Measurements from ENCODE around the gene SLC25A19.
"Not testable (repeated sequence)": the region's sequence is repeated elsewhere in the genome, so short reads cannot be mapped to it uniquely, and the experiment has no call there.

Gene SLC25A19

DNA sequence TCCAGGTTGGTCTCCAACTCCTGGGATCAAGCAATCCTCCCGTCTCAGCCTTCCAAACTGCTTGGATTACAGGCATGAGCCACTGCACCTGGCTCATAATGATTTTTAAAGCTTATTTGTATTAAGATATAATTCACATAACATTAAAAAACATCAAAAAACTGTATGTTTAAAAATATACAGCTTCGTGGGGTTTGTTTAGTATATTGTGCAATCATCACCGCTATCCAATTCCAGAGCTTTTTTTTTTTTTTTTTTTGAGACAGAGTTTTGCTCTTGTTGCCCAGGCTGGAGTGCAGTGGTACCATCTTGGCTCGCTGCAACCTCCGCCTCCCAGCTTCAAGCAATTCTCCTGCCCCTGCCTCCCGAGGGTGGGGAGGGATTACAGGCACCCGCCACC, 11.0 kb upstream of the SLC25A19 start:
- no peaks in the 10 kb centered on the region for H3K9me3 ChIP-seq (ENCODE audit: control insufficient read depth in 1 of 2, low read length in 2 of 2)
- no peak overlapping the region for H3K27ac ChIP-seq (ENCODE audit: low read length)
- H3K36me3 ChIP-seq (ENCODE audit: control insufficient read depth in 1 of 2, insufficient read depth in 2 of 2, low read length in 2 of 2): no peaks in the 10 kb centered on the region
- H3K27me3 ChIP-seq (ENCODE audit: low read depth, low read length): no peaks in the 10 kb centered on the region
- H3K4me3 ChIP-seq (ENCODE audit: low read depth in 1 of 2, low read length in 2 of 2): no peak overlapping the region
- peaks cover 0 to 5% of the 10 kb centered on the region in 2 donors for H3K4me1 ChIP-seq (ENCODE audit: control insufficient read depth in 1 of 2, insufficient read depth in 2 of 2, low read length in 2 of 2)

DNA sequence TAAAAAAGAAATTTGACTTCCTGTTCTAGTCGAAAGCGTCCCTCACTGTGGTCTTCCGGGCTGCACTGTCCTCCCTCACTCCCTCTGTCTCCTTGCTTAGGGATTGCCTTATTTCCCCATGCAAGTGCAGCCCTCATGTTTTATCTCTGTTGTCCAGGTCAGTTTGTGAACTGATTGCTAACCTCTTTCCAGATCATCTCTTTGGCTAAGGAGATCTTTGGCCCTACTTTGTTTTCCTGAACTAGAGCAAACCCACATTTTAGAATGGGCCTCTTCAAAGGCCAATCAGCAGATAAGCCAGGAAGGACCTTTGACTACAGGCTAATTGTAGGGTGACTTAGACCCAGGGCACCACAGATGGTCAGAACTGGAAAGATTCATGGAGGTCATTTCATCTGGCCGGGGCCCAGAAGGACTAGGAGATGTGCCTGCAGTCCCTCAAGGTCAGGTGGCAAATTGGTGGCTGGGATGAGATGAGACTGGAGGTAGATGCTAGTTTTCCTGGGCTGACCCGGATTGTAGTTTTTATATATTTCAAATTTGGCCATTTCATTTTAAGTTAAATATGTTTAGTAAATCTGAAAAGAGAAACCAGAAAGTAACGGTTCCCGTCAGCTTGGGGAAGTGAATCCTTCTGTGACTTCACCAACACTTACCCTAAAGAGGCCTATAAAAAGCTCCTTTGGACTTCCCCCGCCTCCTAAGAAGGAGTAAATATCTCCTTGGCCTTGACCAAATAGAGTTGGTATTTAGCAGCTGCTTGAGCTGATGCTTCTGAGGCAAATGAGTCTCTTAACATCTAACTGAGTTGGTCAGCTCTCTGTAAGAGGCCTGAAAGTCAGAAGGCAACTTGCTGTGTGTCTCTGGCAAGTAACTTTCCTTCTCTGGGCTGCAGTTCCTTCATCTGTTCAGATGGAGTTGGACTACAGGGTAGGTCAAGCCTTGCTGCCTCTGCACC, 6.2 kb upstream of the SLC25A19 start:
- Histone ChIP-seq H3K27me3 (ENCODE audit: low read depth, low read length) (no peaks in the 10 kb centered on the region), H3K27ac (ENCODE audit: low read length) (peak overlapping the region; percentile 95), H3K9me3 (ENCODE audit: control insufficient read depth in 1 of 2, low read length in 2 of 2) (no peaks in the 10 kb centered on the region), H3K4me1 (ENCODE audit: control insufficient read depth in 1 of 2, insufficient read depth in 2 of 2, low read length in 2 of 2) (peaks cover 0 to 6% of the 10 kb centered on the region in 2 donors), H3K36me3 (ENCODE audit: control insufficient read depth in 1 of 2, insufficient read depth in 2 of 2, low read length in 2 of 2) (no peaks in the 10 kb centered on the region), H3K4me3 (ENCODE audit: low read depth in 1 of 2, low read length in 2 of 2) (no peak overlapping the region)

DNA sequence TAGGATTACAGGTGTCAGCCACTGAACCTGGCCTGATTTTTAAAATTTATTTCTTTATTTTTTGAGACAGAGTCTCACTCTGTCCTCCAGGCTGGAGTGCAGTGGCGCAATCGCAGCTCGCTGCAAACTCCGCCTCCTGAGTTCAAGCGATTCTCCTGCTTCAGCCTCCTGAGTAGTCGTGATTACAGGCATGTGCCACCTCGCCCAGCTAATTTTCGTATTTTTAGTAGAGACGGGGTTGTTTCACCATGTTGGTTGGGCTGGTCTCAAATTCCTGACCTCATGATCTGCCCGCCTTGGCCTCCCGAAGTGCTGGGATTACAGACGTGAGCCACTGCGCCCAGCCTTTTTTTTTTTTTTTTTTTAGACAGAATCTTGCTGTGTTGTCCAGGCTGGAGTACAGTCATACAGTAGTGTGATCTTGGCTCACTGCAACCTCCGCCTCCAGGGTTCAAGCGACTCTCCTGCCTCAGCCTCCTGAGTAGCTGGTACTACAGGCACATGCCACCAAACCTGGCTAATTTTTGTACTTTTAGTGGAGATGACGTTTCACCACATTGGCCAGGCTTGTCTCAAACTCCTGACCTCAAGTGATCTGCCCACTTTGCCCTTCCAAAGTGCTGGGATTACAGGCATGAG, 3.7 kb upstream of the SLC25A19 start:
- not testable (repeated sequence) for H3K4me1 ChIP-seq (ENCODE audit: control insufficient read depth in 1 of 2, insufficient read depth in 2 of 2, low read length in 2 of 2); H3K27ac ChIP-seq (ENCODE audit: low read length); H3K9me3 ChIP-seq (ENCODE audit: control insufficient read depth in 1 of 2, low read length in 2 of 2); H3K27me3 ChIP-seq (ENCODE audit: low read depth, low read length); H3K4me3 ChIP-seq (ENCODE audit: low read depth in 1 of 2, low read length in 2 of 2); H3K36me3 ChIP-seq (ENCODE audit: control insufficient read depth in 1 of 2, insufficient read depth in 2 of 2, low read length in 2 of 2)

DNA sequence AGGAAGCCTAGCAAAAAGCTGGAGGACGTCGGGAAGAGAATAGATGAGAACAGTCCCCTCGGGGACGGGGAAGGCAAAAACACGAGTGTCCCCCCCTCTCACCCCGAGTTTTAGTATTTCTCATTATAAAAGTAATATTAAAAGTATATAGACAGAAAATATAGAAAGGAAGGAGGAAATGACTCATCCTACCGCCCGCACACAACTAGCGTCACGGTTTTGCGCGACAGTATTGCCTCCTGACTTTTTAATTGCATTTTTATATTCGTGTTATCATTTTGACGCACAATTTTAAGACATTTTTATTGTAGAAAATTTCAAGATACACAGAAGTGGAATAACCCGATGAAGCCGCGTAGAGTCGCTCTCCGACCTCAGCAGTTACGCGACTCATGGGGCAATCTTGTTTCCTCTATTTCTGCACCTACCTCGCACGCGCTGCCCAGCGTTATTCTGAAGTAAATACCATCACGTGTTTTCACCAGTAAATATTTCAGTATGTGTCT, 652 bp upstream of the SLC25A19 start:
- Histone ChIP-seq H3K9me3 (ENCODE audit: control insufficient read depth in 1 of 2, low read length in 2 of 2) (no peaks in the 10 kb centered on the region), H3K4me1 (ENCODE audit: control insufficient read depth in 1 of 2, insufficient read depth in 2 of 2, low read length in 2 of 2) (peaks cover 0 to 7% of the 10 kb centered on the region in 2 donors), H3K27me3 (ENCODE audit: low read depth, low read length) (no peaks in the 10 kb centered on the region), H3K4me3 (ENCODE audit: low read depth in 1 of 2, low read length in 2 of 2) (peak overlapping the region; percentile 84 to 95), H3K36me3 (ENCODE audit: control insufficient read depth in 1 of 2, insufficient read depth in 2 of 2, low read length in 2 of 2) (no peaks in the 10 kb centered on the region), H3K27ac (ENCODE audit: low read length) (peak overlapping the region; percentile 93)

DNA sequence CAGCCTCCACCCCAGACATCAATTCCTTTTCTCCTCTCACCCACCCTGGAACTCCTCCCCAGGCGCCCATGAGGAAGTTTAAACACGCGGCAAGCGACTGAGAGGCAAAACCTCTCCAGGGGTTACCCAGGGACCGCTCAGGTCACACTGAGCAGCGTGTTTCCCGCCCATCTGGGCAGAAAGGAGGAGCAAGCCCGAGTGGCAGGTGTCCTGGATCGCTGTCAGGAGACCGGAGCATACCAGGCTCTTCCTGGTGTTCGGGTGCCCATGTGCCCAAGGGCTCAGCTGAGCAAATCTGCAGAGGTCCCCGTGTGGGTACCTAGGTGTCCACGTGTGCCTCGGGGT, 491 bp downstream of the SLC25A19 start:
- H3K4me1 ChIP-seq (ENCODE audit: control insufficient read depth in 1 of 2, insufficient read depth in 2 of 2, low read length in 2 of 2): peaks cover 0 to 7% of the 10 kb centered on the region in 2 donors
- peak overlapping the region; percentile 63 for H3K27ac ChIP-seq (ENCODE audit: low read length)
- H3K27me3 ChIP-seq (ENCODE audit: low read depth, low read length): no peaks in the 10 kb centered on the region
- H3K4me3 ChIP-seq (ENCODE audit: low read depth in 1 of 2, low read length in 2 of 2): peak overlapping the region; percentile 84 to 95
- H3K36me3 ChIP-seq (ENCODE audit: control insufficient read depth in 1 of 2, insufficient read depth in 2 of 2, low read length in 2 of 2): no peaks in the 10 kb centered on the region
- no peaks in the 10 kb centered on the region for H3K9me3 ChIP-seq (ENCODE audit: control insufficient read depth in 1 of 2, low read length in 2 of 2)

DNA sequence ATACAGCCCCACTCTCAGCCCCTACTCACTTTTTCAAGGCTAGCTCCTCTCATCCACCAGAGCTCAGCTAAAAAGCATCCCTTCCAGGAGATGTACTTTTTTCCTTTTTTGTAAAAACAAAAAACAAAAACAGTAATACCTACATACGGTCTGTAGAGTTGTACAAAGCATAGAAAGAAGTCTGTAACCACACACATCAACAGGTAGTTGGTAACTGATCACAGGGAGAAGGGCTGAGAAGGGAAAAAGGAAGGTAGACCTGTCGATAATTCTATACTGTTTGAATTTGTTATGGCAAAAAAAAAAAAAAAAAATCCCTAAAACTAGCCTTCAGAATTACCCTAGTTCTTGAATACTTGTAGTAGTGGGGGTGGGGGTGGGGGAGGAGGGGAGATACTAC, 874 bp downstream of the SLC25A19 start:
- Histone ChIP-seq H3K9me3 (ENCODE audit: control insufficient read depth in 1 of 2, low read length in 2 of 2) (no peaks in the 10 kb centered on the region), H3K36me3 (ENCODE audit: control insufficient read depth in 1 of 2, insufficient read depth in 2 of 2, low read length in 2 of 2) (peaks cover 0 to 2% of the 10 kb centered on the region in 2 donors), H3K4me3 (ENCODE audit: low read depth in 1 of 2, low read length in 2 of 2) (peak overlapping the region; percentile 84 to 95), H3K4me1 (ENCODE audit: control insufficient read depth in 1 of 2, insufficient read depth in 2 of 2, low read length in 2 of 2) (peaks cover 0 to 7% of the 10 kb centered on the region in 2 donors), H3K27me3 (ENCODE audit: low read depth, low read length) (no peaks in the 10 kb centered on the region), H3K27ac (ENCODE audit: low read length) (peak overlapping the region; percentile 63)

DNA sequence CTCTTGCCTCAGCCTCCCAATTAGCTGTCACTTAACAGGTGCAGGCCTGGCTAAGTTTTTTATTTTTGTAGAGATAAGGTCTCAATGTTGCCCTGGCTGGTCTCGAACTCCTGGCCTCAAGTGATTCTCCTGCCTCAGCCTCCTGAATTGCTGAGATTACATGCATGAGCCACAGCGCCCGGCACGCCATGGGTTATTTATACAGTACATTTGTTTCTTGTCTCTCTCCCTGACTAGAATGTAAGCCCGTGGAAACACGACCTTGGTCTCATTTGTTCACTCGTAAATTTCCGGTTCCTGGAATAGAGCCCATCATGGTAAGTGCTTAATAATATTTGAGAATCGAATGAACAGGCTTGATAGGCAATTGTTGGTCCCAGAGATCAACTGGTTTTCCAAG, 2.0 kb downstream of the SLC25A19 start:
- no peak overlapping the region for H3K4me3 ChIP-seq (ENCODE audit: low read depth in 1 of 2, low read length in 2 of 2)

DNA sequence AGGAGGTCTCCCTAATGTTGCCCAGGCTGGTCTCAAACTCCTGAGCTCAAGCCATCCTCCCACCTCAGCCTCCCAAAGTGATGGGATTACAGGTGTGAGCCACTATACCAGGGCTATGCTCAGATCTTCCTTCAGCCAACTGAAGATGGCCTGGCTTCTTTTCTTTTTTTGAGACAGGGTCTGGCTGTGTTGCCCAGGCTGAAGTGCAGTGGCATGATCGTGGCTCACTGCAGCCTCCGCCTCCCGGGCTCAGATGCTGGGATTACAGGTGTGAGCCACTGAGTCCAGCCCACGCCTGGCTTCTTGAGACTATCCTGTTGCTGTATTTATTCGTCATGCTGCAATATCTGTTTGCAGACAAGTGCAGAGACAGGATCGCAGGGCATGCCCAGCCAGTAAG, 4.1 kb downstream of the SLC25A19 start:
- Histone ChIP-seq H3K4me3 (ENCODE audit: low read depth in 1 of 2, low read length in 2 of 2) (no peak overlapping the region), H3K4me1 (ENCODE audit: control insufficient read depth in 1 of 2, insufficient read depth in 2 of 2, low read length in 2 of 2) (peaks cover 0 to 7% of the 10 kb centered on the region in 2 donors), H3K27ac (ENCODE audit: low read length) (no peak overlapping the region), H3K36me3 (ENCODE audit: control insufficient read depth in 1 of 2, insufficient read depth in 2 of 2, low read length in 2 of 2) (peaks cover 0 to 10% of the 10 kb centered on the region in 2 donors), H3K27me3 (ENCODE audit: low read depth, low read length) (no peaks in the 10 kb centered on the region), H3K9me3 (ENCODE audit: control insufficient read depth in 1 of 2, low read length in 2 of 2) (no peaks in the 10 kb centered on the region)

More for the DNA sequence above, 2.0 kb downstream of the SLC25A19 start:
- Histone ChIP-seq H3K36me3 (ENCODE audit: control insufficient read depth in 1 of 2, insufficient read depth in 2 of 2, low read length in 2 of 2) (peaks cover 0 to 4% of the 10 kb centered on the region in 2 donors), H3K27me3 (ENCODE audit: low read depth, low read length) (no peaks in the 10 kb centered on the region), H3K27ac (ENCODE audit: low read length) (no peak overlapping the region), H3K9me3 (ENCODE audit: control insufficient read depth in 1 of 2, low read length in 2 of 2) (no peaks in the 10 kb centered on the region), H3K4me1 (ENCODE audit: control insufficient read depth in 1 of 2, insufficient read depth in 2 of 2, low read length in 2 of 2) (peaks cover 0 to 7% of the 10 kb centered on the region in 2 donors)

DNA sequence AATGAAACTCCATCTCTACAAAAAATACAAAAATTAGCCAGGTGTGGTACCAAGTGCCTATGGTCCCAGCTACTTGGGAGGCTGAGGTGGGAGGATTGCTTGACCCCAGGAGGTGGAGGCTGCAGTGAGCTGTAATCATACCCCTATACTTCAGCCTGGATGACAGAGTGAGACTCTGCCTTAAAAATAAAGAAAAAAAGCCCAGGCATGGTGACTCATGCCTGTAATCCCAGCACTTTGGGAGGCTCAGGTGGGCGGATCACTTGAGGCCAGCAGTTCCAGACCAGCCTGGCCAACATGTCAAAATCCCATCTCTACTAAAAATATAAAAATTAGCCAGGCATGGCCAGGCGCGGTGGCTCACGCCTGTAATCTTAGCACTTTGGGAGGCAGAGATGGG, 9.0 kb downstream of the SLC25A19 start:
- H3K27ac ChIP-seq (ENCODE audit: low read length); H3K4me3 ChIP-seq (ENCODE audit: low read depth in 1 of 2, low read length in 2 of 2); H3K4me1 ChIP-seq (ENCODE audit: control insufficient read depth in 1 of 2, insufficient read depth in 2 of 2, low read length in 2 of 2); H3K9me3 ChIP-seq (ENCODE audit: control insufficient read depth in 1 of 2, low read length in 2 of 2); H3K27me3 ChIP-seq (ENCODE audit: low read depth, low read length): not testable (repeated sequence)
- peaks cover 3 to 15% of the 10 kb centered on the region in 2 donors for H3K36me3 ChIP-seq (ENCODE audit: control insufficient read depth in 1 of 2, insufficient read depth in 2 of 2, low read length in 2 of 2)

DNA sequence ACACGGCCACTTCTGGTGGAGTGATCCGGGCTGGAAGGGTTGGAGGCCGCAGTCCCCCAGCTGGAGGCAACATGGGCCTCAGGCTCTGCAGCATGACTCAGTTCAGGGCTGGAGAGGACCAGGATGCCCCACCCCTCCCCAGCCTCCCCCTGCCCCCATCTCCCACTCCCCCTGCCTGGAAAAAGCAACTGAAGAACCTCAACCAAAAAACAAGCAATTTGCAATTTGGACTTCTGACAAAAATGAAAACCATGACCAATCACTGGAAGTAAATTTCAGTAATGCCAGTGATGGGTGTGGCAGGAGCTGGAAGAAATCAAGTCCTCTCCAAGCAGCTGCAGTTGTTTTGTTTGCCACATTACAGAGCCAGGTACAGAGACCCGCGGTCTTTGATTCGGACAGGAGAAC, 11.6 kb downstream of the SLC25A19 start:
- H3K27me3 ChIP-seq (ENCODE audit: low read depth, low read length): no peaks in the 10 kb centered on the region
- no peak overlapping the region for H3K27ac ChIP-seq (ENCODE audit: low read length)
- peaks cover 3 to 12% of the 10 kb centered on the region in 2 donors for H3K36me3 ChIP-seq (ENCODE audit: control insufficient read depth in 1 of 2, insufficient read depth in 2 of 2, low read length in 2 of 2)
- H3K9me3 ChIP-seq (ENCODE audit: control insufficient read depth in 1 of 2, low read length in 2 of 2): no peaks in the 10 kb centered on the region
- H3K4me1 ChIP-seq (ENCODE audit: control insufficient read depth in 1 of 2, insufficient read depth in 2 of 2, low read length in 2 of 2): peaks cover 0 to 8% of the 10 kb centered on the region in 2 donors
- H3K4me3 ChIP-seq (ENCODE audit: low read depth in 1 of 2, low read length in 2 of 2): no peak overlapping the region

DNA sequence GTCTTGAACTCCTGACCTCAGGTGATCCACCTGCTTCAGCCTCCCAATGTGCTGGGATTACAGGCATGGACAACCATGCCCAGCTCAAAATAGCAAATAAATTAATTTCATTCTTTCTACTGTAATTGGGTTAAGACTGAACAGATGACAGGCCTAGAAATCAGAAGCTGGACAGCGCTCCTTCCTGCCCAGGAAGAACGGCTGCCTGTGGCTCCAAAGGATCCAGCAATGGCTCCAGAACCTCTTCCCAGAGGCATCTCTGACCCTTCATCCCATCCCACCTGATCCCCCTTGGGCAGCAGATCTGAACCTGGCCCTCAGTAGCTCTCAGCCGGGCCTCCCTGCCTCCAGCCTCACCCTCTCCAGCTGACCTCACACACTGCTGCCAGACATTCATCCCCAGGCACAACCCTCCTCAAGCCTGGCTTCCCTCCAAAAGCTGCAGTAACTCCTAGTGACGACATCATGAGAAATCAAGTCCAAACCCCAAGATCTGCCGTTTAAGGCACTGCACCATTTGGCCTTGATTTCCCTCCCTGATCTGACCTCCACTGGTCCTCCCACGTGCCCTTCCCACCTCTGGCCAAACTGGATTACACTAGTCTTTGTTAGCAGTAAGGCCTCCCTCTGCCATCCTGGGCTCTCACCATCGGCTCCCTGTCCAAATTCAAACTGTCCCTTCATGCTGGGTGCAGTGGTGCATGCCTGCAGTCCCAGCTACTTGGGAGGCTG, 15.1 kb downstream of the SLC25A19 start:
- Histone ChIP-seq H3K9me3 (ENCODE audit: control insufficient read depth in 1 of 2, low read length in 2 of 2) (no peaks in the 10 kb centered on the region), H3K4me3 (ENCODE audit: low read depth in 1 of 2, low read length in 2 of 2) (no peak overlapping the region), H3K27ac (ENCODE audit: low read length) (no peak overlapping the region), H3K4me1 (ENCODE audit: control insufficient read depth in 1 of 2, insufficient read depth in 2 of 2, low read length in 2 of 2) (peaks cover 4 to 26% of the 10 kb centered on the region in 2 donors), H3K27me3 (ENCODE audit: low read depth, low read length) (no peaks in the 10 kb centered on the region), H3K36me3 (ENCODE audit: control insufficient read depth in 1 of 2, insufficient read depth in 2 of 2, low read length in 2 of 2) (peaks cover 3 to 5% of the 10 kb centered on the region in 2 donors)
